ENCODE measurements around the gene HECTD4. TPM values are rescaled to one million over a fixed set of nuclear protein-coding genes. Genes with fewer than 3 reads are reported as not detected.

The HECTD4 gene
- total RNA-seq, 1 donor from 2014 or later, result 63.3 TPM

DNA sequence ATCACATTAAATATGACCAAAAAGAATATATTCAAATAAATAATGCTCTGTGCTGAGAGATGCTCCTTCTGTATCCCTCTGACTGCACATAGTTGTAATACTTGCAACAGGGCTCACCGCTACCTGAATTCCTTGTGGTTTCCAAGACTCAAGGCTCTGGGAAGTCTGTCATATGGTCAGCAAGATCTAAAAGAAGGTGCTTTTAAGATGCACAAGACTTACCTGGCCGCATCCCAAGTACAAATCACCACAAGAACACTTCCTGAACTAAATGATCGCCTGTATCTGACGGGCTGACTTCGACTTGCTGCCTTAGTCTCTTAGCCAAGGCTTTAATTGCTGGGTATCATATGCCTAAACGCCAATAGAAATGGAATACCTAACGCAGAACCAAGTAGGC lies 67.2 kb downstream of the HECTD4 start:
- TF ChIP-seq, protein P1, sequence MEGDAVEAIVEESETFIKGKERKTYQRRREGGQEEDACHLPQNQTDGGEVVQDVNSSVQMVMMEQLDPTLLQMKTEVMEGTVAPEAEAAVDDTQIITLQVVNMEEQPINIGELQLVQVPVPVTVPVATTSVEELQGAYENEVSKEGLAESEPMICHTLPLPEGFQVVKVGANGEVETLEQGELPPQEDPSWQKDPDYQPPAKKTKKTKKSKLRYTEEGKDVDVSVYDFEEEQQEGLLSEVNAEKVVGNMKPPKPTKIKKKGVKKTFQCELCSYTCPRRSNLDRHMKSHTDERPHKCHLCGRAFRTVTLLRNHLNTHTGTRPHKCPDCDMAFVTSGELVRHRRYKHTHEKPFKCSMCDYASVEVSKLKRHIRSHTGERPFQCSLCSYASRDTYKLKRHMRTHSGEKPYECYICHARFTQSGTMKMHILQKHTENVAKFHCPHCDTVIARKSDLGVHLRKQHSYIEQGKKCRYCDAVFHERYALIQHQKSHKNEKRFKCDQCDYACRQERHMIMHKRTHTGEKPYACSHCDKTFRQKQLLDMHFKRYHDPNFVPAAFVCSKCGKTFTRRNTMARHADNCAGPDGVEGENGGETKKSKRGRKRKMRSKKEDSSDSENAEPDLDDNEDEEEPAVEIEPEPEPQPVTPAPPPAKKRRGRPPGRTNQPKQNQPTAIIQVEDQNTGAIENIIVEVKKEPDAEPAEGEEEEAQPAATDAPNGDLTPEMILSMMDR (IDR thresholded peaks at IDR 0.05), result no peak
- Mint-ChIP-seq H3K9me3 (ENCODE audit: unreplicated experiment) (no peaks in the 10 kb centered on the region), H3K27ac (ENCODE audit: unreplicated experiment) (no peak overlapping the region), H3K27me3 (ENCODE audit: unreplicated experiment) (no peaks in the 10 kb centered on the region), H3K4me1 (ENCODE audit: unreplicated experiment) (peaks cover 8% of the 10 kb centered on the region), H3K4me3 (ENCODE audit: unreplicated experiment) (no peak overlapping the region), H3K36me3 (ENCODE audit: unreplicated experiment) (peaks cover 28% of the 10 kb centered on the region)
- no peak for DNase-seq (ENCODE audit: extremely low spot score, unreplicated experiment)

DNA sequence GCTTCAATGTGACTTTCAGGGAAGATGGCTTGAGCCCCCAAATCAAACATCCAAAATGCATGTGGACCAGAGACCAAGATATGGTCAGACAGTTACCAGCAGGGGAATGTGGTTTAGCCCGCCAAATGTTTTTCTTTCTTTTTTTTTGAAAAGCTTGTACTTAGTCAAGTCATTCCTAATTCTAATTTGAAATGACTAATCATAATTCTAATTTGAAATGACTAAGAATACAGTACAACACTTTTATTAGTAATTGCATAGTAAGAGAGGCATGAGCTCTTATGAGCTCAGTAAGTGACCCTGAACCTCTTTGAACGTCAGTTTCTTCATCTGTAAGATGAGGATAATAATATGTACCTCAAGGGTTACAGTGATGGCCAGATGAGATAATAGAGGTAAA lies 72.4 kb downstream of the HECTD4 start:
- Mint-ChIP-seq H3K27ac (ENCODE audit: unreplicated experiment) (no peak overlapping the region), H3K4me3 (ENCODE audit: unreplicated experiment) (no peak overlapping the region), H3K27me3 (ENCODE audit: unreplicated experiment) (no peaks in the 10 kb centered on the region), H3K36me3 (ENCODE audit: unreplicated experiment) (peaks cover 41% of the 10 kb centered on the region), H3K9me3 (ENCODE audit: unreplicated experiment) (no peaks in the 10 kb centered on the region), H3K4me1 (ENCODE audit: unreplicated experiment) (peaks cover 5% of the 10 kb centered on the region)
- TF ChIP-seq, protein P1 (IDR thresholded peaks at IDR 0.05), result no peak
- DNase-seq (ENCODE audit: extremely low spot score, unreplicated experiment), result no peak

DNA sequence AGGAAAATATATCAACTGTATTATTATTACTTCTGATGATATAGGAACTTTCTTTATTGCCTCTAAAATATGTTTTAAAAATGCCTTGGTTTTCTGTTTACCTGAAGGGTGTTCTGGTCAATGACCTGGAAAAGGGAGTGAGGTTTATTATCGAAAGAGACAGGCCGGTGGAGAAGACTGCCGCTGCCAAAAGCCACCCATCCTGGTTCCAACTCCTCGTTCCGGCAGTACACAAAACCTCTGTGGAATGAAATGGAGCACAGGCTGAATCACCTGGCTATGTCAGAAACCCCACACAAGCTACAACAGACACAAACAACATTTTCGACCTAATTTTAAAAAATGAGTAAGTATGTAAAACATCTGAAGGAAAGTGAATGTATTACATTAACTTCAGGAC lies 73.6 kb downstream of the HECTD4 start:
- Mint-ChIP-seq H3K9me3 (ENCODE audit: unreplicated experiment) (no peaks in the 10 kb centered on the region), H3K4me1 (ENCODE audit: unreplicated experiment) (peaks cover 5% of the 10 kb centered on the region), H3K4me3 (ENCODE audit: unreplicated experiment) (no peak overlapping the region), H3K27me3 (ENCODE audit: unreplicated experiment) (no peaks in the 10 kb centered on the region), H3K36me3 (ENCODE audit: unreplicated experiment) (peaks cover 39% of the 10 kb centered on the region), H3K27ac (ENCODE audit: unreplicated experiment) (no peak overlapping the region)
- TF ChIP-seq, protein P1 (IDR thresholded peaks at IDR 0.05), result no peak
- no peak for DNase-seq (ENCODE audit: extremely low spot score, unreplicated experiment)

GRCh38 chr12:112308161-112308560 lies 74.1 kb downstream of the HECTD4 start:
- Mint-ChIP-seq H3K36me3 (ENCODE audit: unreplicated experiment) (peaks cover 41% of the 10 kb centered on the region), H3K4me1 (ENCODE audit: unreplicated experiment) (peaks cover 8% of the 10 kb centered on the region), H3K27me3 (ENCODE audit: unreplicated experiment) (no peaks in the 10 kb centered on the region), H3K27ac (ENCODE audit: unreplicated experiment) (no peak overlapping the region), H3K9me3 (ENCODE audit: unreplicated experiment) (no peaks in the 10 kb centered on the region), H3K4me3 (ENCODE audit: unreplicated experiment) (no peak overlapping the region)
- no peak for DNase-seq (ENCODE audit: extremely low spot score, unreplicated experiment)
- TF ChIP-seq, protein P1 (IDR thresholded peaks at IDR 0.05), result no peak

GRCh38 chr12:112307317-112308011 lies 74.8 kb downstream of the HECTD4 start:
- H3K36me3 Mint-ChIP-seq (ENCODE audit: unreplicated experiment), result peaks cover 42% of the 10 kb centered on the region
- DNase-seq (ENCODE audit: extremely low spot score, unreplicated experiment), result no peak
- no peaks in the 10 kb centered on the region for H3K9me3 Mint-ChIP-seq (ENCODE audit: unreplicated experiment)
- H3K27ac Mint-ChIP-seq (ENCODE audit: unreplicated experiment), result no peak overlapping the region
- TF ChIP-seq, protein P1 (IDR thresholded peaks at IDR 0.05), result no peak
- no peaks in the 10 kb centered on the region for H3K27me3 Mint-ChIP-seq (ENCODE audit: unreplicated experiment)
- H3K4me1 Mint-ChIP-seq (ENCODE audit: unreplicated experiment), result peaks cover 12% of the 10 kb centered on the region
- no peak overlapping the region for H3K4me3 Mint-ChIP-seq (ENCODE audit: unreplicated experiment)
